Keratinocyte (primary cell): Measurements from ENCODE around the gene PAX3. TPM values are rescaled to one million over a fixed set of nuclear protein-coding genes. Genes with fewer than 3 reads are reported as not detected.

Experiments used
- DNase-seq: peaks from one replicate; pipeline ENCODE4 v3.0.0-alpha.2; 2011; ENCODE audit warnings: low read depth, missing footprints, low spot score
- FAIRE-seq: peaks from 2 replicates; lab custom pipeline; 2011; peaks lifted over from hg19 to GRCh38; lab: Jason Lieb, UNC
- H2AFZ ChIP-seq: 2 replicates; pipeline ENCODE4 v1.6.0; 2012; ENCODE audit warnings: low read length, control low read depth, inconsistent platforms; ENCODE audit not compliant: control insufficient read depth
- H3K27ac ChIP-seq: 2 replicates; pipeline ENCODE4 v1.5.1; 2011; ENCODE audit warnings: low read length; ENCODE audit not compliant: control insufficient read depth, insufficient read depth
- H3K27me3 ChIP-seq: 3 replicates; pipeline ENCODE4 v1.6.0; 2011; ENCODE audit warnings: low read length; ENCODE audit not compliant: control insufficient read depth, insufficient read depth; ENCODE audit errors: extremely low read depth
- H3K36me3 ChIP-seq, 2 experiments: 2 replicates in 1 of 2; 3 replicates in 1 of 2; pipeline ENCODE4 v1.5.1; 2011; ENCODE audit warnings: low read length in 2 of 2, mild to moderate bottlenecking in 1 of 2; ENCODE audit not compliant: control insufficient read depth in 2 of 2, insufficient read depth in 2 of 2; ENCODE audit errors: extremely low read depth in 1 of 2
- H3K4me1 ChIP-seq: 3 replicates; pipeline ENCODE4 v1.5.1; 2011; ENCODE audit warnings: low read length; ENCODE audit not compliant: control insufficient read depth, insufficient read depth; ENCODE audit errors: extremely low read depth
- H3K4me2 ChIP-seq: 3 replicates; pipeline ENCODE4 v1.6.0; 2011; ENCODE audit warnings: low read depth, low read length; ENCODE audit not compliant: control insufficient read depth, insufficient read depth; ENCODE audit errors: extremely low read depth
- H3K4me3 ChIP-seq, 3 experiments: fragments of 200-600 bp in 1 of 3; sonication (generic) in 1 of 3; 2 replicates in 2 of 3; 3 replicates in 1 of 3; pipeline ENCODE4 v1.5.1; 2011 to 2016; ENCODE audit warnings: low read length in 3 of 3, mild to moderate bottlenecking in 3 of 3, control low read depth in 2 of 3, inconsistent platforms in 1 of 3, low read depth in 1 of 3, mixed read lengths in 1 of 3, mixed run types in 1 of 3, moderate library complexity in 1 of 3; ENCODE audit not compliant: control insufficient read depth in 2 of 3, insufficient read depth in 2 of 3; ENCODE audit errors: extremely low read depth in 1 of 3
- H3K79me2 ChIP-seq: 2 replicates; pipeline ENCODE4 v1.6.0; 2012; ENCODE audit warnings: low read length; ENCODE audit not compliant: control insufficient read depth, insufficient read depth
- H3K9ac ChIP-seq: 3 replicates; pipeline ENCODE4 v1.6.0; 2011; ENCODE audit warnings: low read length; ENCODE audit not compliant: control insufficient read depth, insufficient read depth; ENCODE audit errors: extremely low read depth
- H3K9me1 ChIP-seq: 3 replicates; pipeline ENCODE4 v1.6.0; 2011; ENCODE audit warnings: low read length; ENCODE audit not compliant: control insufficient read depth, insufficient read depth; ENCODE audit errors: extremely low read depth
- H3K9me3 ChIP-seq: 2 replicates; pipeline ENCODE4 v1.5.1; 2012; ENCODE audit warnings: low read depth, low read length; ENCODE audit not compliant: control insufficient read depth
- H4K20me1 ChIP-seq: 3 replicates; pipeline ENCODE4 v1.6.0; 2011; ENCODE audit warnings: low read length; ENCODE audit not compliant: control insufficient read depth, insufficient read depth; ENCODE audit errors: extremely low read depth
- CTCF ChIP-seq, 3 experiments: IDR thresholded peaks in 1 of 3; conservative IDR thresholded peaks in 1 of 3; optimal IDR thresholded peaks in 1 of 3; 2 replicates in 2 of 3; 3 replicates in 1 of 3; pipeline versions ENCODE3 to v1.5.1; 2011; ENCODE audit warnings: low read length in 3 of 3, mild to moderate bottlenecking in 3 of 3, moderate library complexity in 2 of 3, control low read depth in 1 of 3, inconsistent platforms in 1 of 3; ENCODE audit not compliant: insufficient read depth in 2 of 3; ENCODE audit errors: extremely low read depth in 1 of 3
- EZH2 ChIP-seq: IDR thresholded peaks from one replicate; pipeline ENCODE4 v1.6.1; 2012; ENCODE audit warnings: inconsistent platforms, mild to moderate bottlenecking, low read length, moderate library complexity
- dilution Hi-C: fragments of 300-500 bp; cut with MboI; formaldehyde crosslinking; loops from one replicate; pipeline ENCODE4 v1.7.0; 2020; ENCODE audit warnings: low sequenced_read_pairs; ENCODE audit not compliant: extremely low pct_ligation_motif_present
- polyA plus RNA-seq, 5 experiments: library from polyadenylated mRNA; depleted of rRNA in 3 of 5; stranded (reverse) in 3 of 5; stranded (forward) in 1 of 5; unstranded in 1 of 5; fragments of >200 nt; gene quantifications; 1 replicate in 1 of 5; 2 replicates in 3 of 5; 3 replicates in 1 of 5; pipeline versions ENCODE4 v1.2.1 to v1.2.3, GENCODE V29; 2011 to 2012; ENCODE audit warnings: missing spikeins in 2 of 5, low read depth in 1 of 5, low replicate concordance in 1 of 5

The PAX3 gene
- polyA plus RNA-seq, 1 donor (not counting 4 experiments of a cell fraction or from before 2014, with no cell fraction given) = not detected

DNA sequence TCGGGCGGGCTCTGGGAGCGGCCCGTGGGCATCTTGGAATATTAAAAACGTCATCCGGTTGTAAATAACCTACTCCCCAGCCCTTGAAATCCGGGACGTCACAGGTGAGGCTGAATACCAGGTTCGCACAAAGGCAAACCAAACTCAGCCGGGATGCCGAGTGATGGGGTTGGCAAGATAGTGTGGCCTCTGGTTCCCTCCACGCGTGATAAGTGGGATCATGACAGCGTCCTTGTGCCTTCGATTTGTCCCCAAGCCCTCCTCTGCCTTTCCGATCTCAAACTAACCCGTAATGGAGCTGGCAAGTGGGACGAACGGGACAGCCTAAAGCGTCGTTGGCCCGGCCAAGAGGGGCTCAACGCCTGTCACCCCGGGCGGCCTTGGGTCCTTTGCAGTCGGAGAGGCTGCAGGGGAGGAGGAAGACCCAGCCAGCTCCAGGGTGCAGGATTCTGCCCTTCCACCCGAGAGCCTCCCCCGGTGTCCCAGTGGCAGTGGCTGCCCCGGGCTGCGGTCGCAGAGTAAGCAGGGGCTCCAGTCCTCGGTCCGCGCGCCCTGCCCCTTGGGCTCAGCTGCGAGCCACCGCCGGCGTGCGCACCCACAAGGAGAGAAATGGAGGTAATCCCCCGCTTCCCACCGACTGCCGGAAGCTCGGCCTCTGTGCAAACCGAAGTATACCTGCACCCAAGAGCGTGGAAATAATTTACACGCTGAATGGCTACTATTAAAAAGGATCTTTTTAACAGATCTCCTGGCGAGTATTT, 13.4 kb upstream of the PAX3 start:
- Histone ChIP-seq H3K27ac (no peak overlapping the region), H3K9me1 (no peaks in the 10 kb centered on the region), H3K36me3 (no peaks in the 10 kb centered on the region), H3K9me3 (peaks cover 7% of the 10 kb centered on the region), H2AFZ (no peak overlapping the region), H3K27me3 (peaks cover 85% of the 10 kb centered on the region), H3K9ac (no peak overlapping the region), H3K79me2 (no peaks in the 10 kb centered on the region), H3K4me2 (no peak overlapping the region), H3K4me3 (no peak overlapping the region), H4K20me1 (no peaks in the 10 kb centered on the region), H3K4me1 (no peaks in the 10 kb centered on the region)
- DNase-seq (no peak), FAIRE-seq (no peak)
- peak; percentile 39 for TF ChIP-seq EZH2
- TF ChIP-seq CTCF (optimal IDR thresholded peaks at IDR 0.05 in 1 of 3, IDR thresholded peaks at IDR 0.05 in 1 of 3, conservative IDR thresholded peaks at IDR 0.05 in 1 of 3; ENCODE audit: extremely low read depth in 1 of 3, insufficient read depth in 2 of 3, low read length in 3 of 3) = no peak
- dilution Hi-C loops = no loop called here

DNA sequence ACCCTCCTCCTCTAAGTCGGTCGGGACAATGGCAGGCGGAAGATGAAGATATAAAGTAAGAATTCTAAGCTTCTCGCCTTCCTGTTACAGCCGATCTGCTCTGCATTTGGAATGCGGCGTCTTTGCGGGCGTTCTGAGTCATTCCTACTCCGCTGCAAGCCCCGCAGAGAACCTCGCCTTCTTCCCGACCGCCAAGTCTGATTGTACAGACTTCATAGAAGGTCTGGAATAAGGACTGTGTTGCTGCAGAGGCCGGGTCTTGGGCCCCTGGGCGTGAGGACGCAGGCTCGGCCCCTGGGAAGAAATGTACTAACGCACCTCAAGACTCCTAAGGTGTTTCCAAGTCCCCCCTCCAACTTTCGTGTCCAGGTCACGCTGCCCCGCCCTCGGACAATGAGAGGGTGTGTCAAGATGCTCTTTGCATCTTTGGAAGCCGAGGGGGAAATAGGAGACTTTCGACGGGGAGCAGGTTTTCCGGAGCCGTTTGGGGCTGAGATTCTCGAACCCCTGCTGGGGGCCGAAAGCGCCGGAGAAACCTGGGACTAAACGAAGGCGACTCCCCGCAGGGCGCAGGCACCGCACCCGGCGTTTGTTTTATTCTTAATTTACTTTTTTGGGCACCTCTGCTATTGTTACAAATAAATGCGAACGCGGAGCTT, 12.7 kb upstream of the PAX3 start:
- Histone ChIP-seq H2AFZ (no peak overlapping the region), H3K27ac (no peak overlapping the region), H3K4me1 (no peaks in the 10 kb centered on the region), H3K36me3 (no peaks in the 10 kb centered on the region), H4K20me1 (no peaks in the 10 kb centered on the region), H3K9ac (no peak overlapping the region), H3K9me3 (peaks cover 7% of the 10 kb centered on the region), H3K4me2 (no peak overlapping the region), H3K79me2 (no peaks in the 10 kb centered on the region), H3K9me1 (no peaks in the 10 kb centered on the region), H3K27me3 (peaks cover 90% of the 10 kb centered on the region), H3K4me3 (no peak overlapping the region)
- TF ChIP-seq CTCF (optimal IDR thresholded peaks at IDR 0.05 in 1 of 3, IDR thresholded peaks at IDR 0.05 in 1 of 3, conservative IDR thresholded peaks at IDR 0.05 in 1 of 3; ENCODE audit: extremely low read depth in 1 of 3, insufficient read depth in 2 of 3, low read length in 3 of 3) = no peak
- TF ChIP-seq EZH2 = no peak
- DNase-seq = no peak
- dilution Hi-C loops = no loop called here
- no peak for FAIRE-seq
